Tibial nerve (tissue), 4 donors: Measurements from ENCODE around the gene GSX2. TPM values are rescaled to one million over a fixed set of nuclear protein-coding genes. Genes with fewer than 3 reads are reported as not detected.
A peak's percentile ranks its signal among the peaks of the same experiment; 100 is the strongest.

Experiments
- DNase-seq, 2 donors: peaks; one replicate each; pipeline ENCODE4 v3.0.0-alpha.2; 2019; ENCODE audit warnings: low spot score in 2 of 2
- H3K27ac ChIP-seq, 4 donors: fragments of 200-600 bp; sonication (generic) in 3 of 4; one replicate each; pipeline ENCODE4 v1.5.1; 2017 to 2019; ENCODE audit warnings: mild to moderate bottlenecking in 1 of 4
- H3K27me3 ChIP-seq, 2 donors: fragments of 200-600 bp; sonication (generic) in 1 of 2; one replicate each; pipeline versions ENCODE4 v1.5.1 to v1.6.0; 2017 to 2019
- H3K36me3 ChIP-seq, 3 donors: fragments of 200-600 bp; sonication (generic); one replicate each; pipeline ENCODE4 v1.5.1; 2018 to 2019
- H3K4me1 ChIP-seq, 4 donors: fragments of 200-600 bp; sonication (generic) in 3 of 4; one replicate each; pipeline ENCODE4 v1.5.1; 2017 to 2019
- H3K4me3 ChIP-seq, 4 donors: fragments of 200-600 bp; sonication (generic) in 3 of 4; one replicate each; pipeline ENCODE4 v1.5.1; 2017 to 2019; ENCODE audit warnings: mild to moderate bottlenecking in 1 of 4, moderate library complexity in 1 of 4
- H3K9me3 ChIP-seq, 4 donors: fragments of 200-600 bp; sonication (generic) in 3 of 4; one replicate each; pipeline ENCODE4 v1.5.1; 2017 to 2019
- CTCF ChIP-seq, 5 experiments: fragments of 200-600 bp in 3 of 5; fragments of 450-650 bp in 2 of 5; sonication (generic) in 3 of 5; IDR thresholded peaks; one replicate each; pipeline ENCODE4 v1.5.1; 2016 to 2019; ENCODE audit warnings: antibody characterized with exemption in 5 of 5, mild to moderate bottlenecking in 3 of 5, moderate library complexity in 2 of 5
- EP300 ChIP-seq, 2 donors: sonication (generic); formaldehyde crosslinking; IDR thresholded peaks; one replicate each; pipeline ENCODE4 v1.6.1; 2017; ENCODE audit warnings: antibody characterized with exemption in 2 of 2, mild to moderate bottlenecking in 1 of 2
- POLR2A ChIP-seq, 2 donors: fragments of 450-650 bp; IDR thresholded peaks; one replicate each; pipeline ENCODE4 v1.6.1; 2017; ENCODE audit warnings: antibody characterized with exemption in 2 of 2, mild to moderate bottlenecking in 2 of 2, moderate library complexity in 2 of 2
- WGBS, 2 donors: methylation state at CpG; one replicate each; pipeline ENCODE4 v1.1.5; 2018; 5-methylcytosine and 5-hydroxymethylcytosine counted together
- total RNA-seq, 4 donors: library from RNA; depleted of rRNA; stranded (reverse); fragments of >200 nt; gene quantifications; one replicate each; pipeline ENCODE4 v1.1.0, GENCODE V29; 2016

Gene GSX2
- total RNA-seq, 4 donors from 2014 or later: 3.3 to 4.4 TPM; not detected in 2

- Histone ChIP-seq H3K27ac (no peak overlapping the region), H3K4me1 (peaks cover 0 to 59% (median 33%) of the 10 kb centered on the region in 4 donors), H3K27me3 (peaks cover 0 to 100% of the 10 kb centered on the region in 2 donors), H3K9me3 (no peaks in the 10 kb centered on the region), H3K4me3 (peak overlapping the region in 3 of 4 donors; percentile 12 to 45 (median 37)), H3K36me3 (no peaks in the 10 kb centered on the region)
- WGBS, 2 donors: 2 to 4% methylated on average over 17 of the region's 17 CpGs
- no peak for TF ChIP-seq POLR2A (IDR thresholded peaks at IDR 0.05)
- no peak for TF ChIP-seq CTCF (IDR thresholded peaks at IDR 0.05)
- TF ChIP-seq EP300 (IDR thresholded peaks at IDR 0.05): no peak
- no peak for DNase-seq
Observed at GRCh38 chr4:54099287-54099747, 646 bp upstream of the GSX2 start.

GRCh38 chr4:54100595-54101189 is 729 bp downstream of the GSX2 start:
- no peaks in the 10 kb centered on the region for H3K9me3 ChIP-seq
- H3K4me1 ChIP-seq: peaks cover 0 to 62% (median 33%) of the 10 kb centered on the region in 4 donors
- TF ChIP-seq POLR2A (IDR thresholded peaks at IDR 0.05) (no peak), CTCF (IDR thresholded peaks at IDR 0.05) (no peak), EP300 (IDR thresholded peaks at IDR 0.05) (no peak)
- WGBS, 2 donors: 0 to 1% methylated on average over 37 to 40 of the region's 46 CpGs
- DNase-seq: no peak
- H3K4me3 ChIP-seq: peak overlapping the region; percentile 12 to 45 (median 28)
- peaks cover 0 to 100% of the 10 kb centered on the region in 2 donors for H3K27me3 ChIP-seq
- peak overlapping the region in 1 of 4 donors; percentile 40 for H3K27ac ChIP-seq
- no peaks in the 10 kb centered on the region for H3K36me3 ChIP-seq

DNA sequence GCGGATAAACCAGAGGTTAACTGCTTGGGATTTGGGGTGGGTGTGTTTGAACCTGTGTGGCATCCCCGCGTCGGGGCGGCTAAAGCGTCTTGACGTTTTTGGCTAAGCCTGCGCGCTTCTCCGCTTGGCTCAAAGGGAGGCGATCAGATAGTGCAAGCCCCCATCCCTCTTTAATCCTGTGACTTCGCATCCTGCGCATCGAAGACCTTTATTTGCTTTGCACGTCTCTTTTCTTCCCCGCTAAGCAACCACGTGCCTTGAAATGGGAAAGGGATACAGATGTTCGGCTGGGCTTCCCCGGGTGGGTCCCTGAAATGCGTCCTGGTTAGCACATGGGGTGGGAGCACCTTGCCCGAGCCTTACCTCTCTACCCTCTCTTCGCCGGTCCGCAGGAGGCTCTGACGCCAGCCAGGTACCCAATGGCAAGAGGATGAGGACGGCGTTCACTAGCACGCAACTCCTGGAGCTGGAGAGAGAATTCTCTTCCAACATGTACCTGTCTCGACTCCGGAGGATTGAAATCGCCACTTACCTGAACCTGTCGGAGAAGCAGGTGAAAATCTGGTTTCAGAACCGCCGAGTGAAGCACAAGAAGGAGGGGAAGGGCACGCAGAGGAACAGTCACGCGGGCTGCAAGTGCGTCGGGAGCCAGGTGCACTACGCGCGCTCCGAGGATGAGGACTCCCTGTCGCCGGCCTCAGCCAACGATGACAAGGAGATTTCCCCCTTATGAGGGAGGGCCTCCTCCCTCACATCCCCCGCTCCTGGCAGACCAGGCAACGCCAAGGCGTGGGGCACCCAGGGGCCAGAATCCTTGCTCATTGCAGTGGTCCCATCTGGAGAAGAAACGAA is 1.5 kb downstream of the GSX2 start:
- no peak for TF ChIP-seq EP300 (IDR thresholded peaks at IDR 0.05)
- TF ChIP-seq CTCF (IDR thresholded peaks at IDR 0.05): no peak
- no peak for TF ChIP-seq POLR2A (IDR thresholded peaks at IDR 0.05)
- Histone ChIP-seq H3K36me3 (no peaks in the 10 kb centered on the region), H3K27ac (no peak overlapping the region), H3K4me1 (peaks cover 0 to 62% (median 33%) of the 10 kb centered on the region in 4 donors), H3K27me3 (peaks cover 0 to 99% of the 10 kb centered on the region in 2 donors), H3K4me3 (peak overlapping the region in 2 of 4 donors; percentile 20 to 45), H3K9me3 (no peaks in the 10 kb centered on the region)
- DNase-seq: no peak
- WGBS, 2 donors: 6 to 8% methylated on average over 40 to 50 of the region's 50 CpGs

GRCh38 chr4:54102531-54103106 is 2.7 kb downstream of the GSX2 start:
- DNase-seq: no peak
- Histone ChIP-seq H3K4me1 (peaks cover 0 to 62% (median 33%) of the 10 kb centered on the region in 4 donors), H3K4me3 (no peak overlapping the region), H3K36me3 (no peaks in the 10 kb centered on the region), H3K27ac (no peak overlapping the region), H3K9me3 (no peaks in the 10 kb centered on the region), H3K27me3 (peaks cover 0 to 98% of the 10 kb centered on the region in 2 donors)
- WGBS, 2 donors: 36 to 38% methylated on average over 6 of the region's 6 CpGs
- no peak for TF ChIP-seq POLR2A (IDR thresholded peaks at IDR 0.05)
- TF ChIP-seq CTCF (IDR thresholded peaks at IDR 0.05): no peak
- TF ChIP-seq EP300 (IDR thresholded peaks at IDR 0.05): no peak
